ENCODE results near the gene SSUH2. TPM values are rescaled to one million over a fixed set of nuclear protein-coding genes. Genes with fewer than 3 reads are reported as not detected.

SSUH2 gene
- total RNA-seq, 1 donor from 2014 or later = not detected

- Histone ChIP-seq H3K27me3 (ENCODE audit: control insufficient read depth, insufficient read depth, low read length) (no peaks in the 10 kb centered on the region), H3K4me3 (ENCODE audit: low read depth, low read length) (no peak overlapping the region), H3K36me3 (ENCODE audit: control insufficient read depth, insufficient read depth, low read length) (no peaks in the 10 kb centered on the region)
- TF ChIP-seq CTCF (IDR thresholded peaks at IDR 0.05; ENCODE audit: insufficient read depth, low read length, poor library complexity, severe bottlenecking) = no peak
- DNase-seq (ENCODE audit: low read depth) = no peak
Measured at GRCh38 chr3:8608791-8609467, 35.7 kb downstream of the SSUH2 start.

GRCh38 chr3:8608041-8608790, 36.4 kb downstream of the SSUH2 start:
- no peak for DNase-seq (ENCODE audit: low read depth)
- Histone ChIP-seq H3K36me3 (ENCODE audit: control insufficient read depth, insufficient read depth, low read length) (no peaks in the 10 kb centered on the region), H3K4me3 (ENCODE audit: low read depth, low read length) (no peak overlapping the region), H3K27me3 (ENCODE audit: control insufficient read depth, insufficient read depth, low read length) (no peaks in the 10 kb centered on the region)
- TF ChIP-seq CTCF (IDR thresholded peaks at IDR 0.05; ENCODE audit: insufficient read depth, low read length, poor library complexity, severe bottlenecking) = no peak

- TF ChIP-seq CTCF (IDR thresholded peaks at IDR 0.05; ENCODE audit: insufficient read depth, low read length, poor library complexity, severe bottlenecking) = peak; percentile 63
- no peak for DNase-seq (ENCODE audit: low read depth)
- H3K27me3 ChIP-seq (ENCODE audit: control insufficient read depth, insufficient read depth, low read length) = no peaks in the 10 kb centered on the region
Measured at GRCh38 chr3:8607234-8608040, 37.2 kb downstream of the SSUH2 start.

GRCh38 chr3:8606701-8607231, 37.8 kb downstream of the SSUH2 start:
- H3K36me3 ChIP-seq (ENCODE audit: control insufficient read depth, insufficient read depth, low read length) = no peaks in the 10 kb centered on the region
- H3K4me3 ChIP-seq (ENCODE audit: low read depth, low read length) = no peak overlapping the region

More at GRCh38 chr3:8607234-8608040, 37.2 kb downstream of the SSUH2 start:
- Histone ChIP-seq H3K36me3 (ENCODE audit: control insufficient read depth, insufficient read depth, low read length) (no peaks in the 10 kb centered on the region), H3K4me3 (ENCODE audit: low read depth, low read length) (no peak overlapping the region)

GRCh38 chr3:8604988-8605387, 39.6 kb downstream of the SSUH2 start:
- no peak for TF ChIP-seq CTCF (IDR thresholded peaks at IDR 0.05; ENCODE audit: insufficient read depth, low read length, poor library complexity, severe bottlenecking)
- H3K4me3 ChIP-seq (ENCODE audit: low read depth, low read length) = no peak overlapping the region
- H3K27me3 ChIP-seq (ENCODE audit: control insufficient read depth, insufficient read depth, low read length) = no peaks in the 10 kb centered on the region
- DNase-seq (ENCODE audit: low read depth) = no peak
- no peaks in the 10 kb centered on the region for H3K36me3 ChIP-seq (ENCODE audit: control insufficient read depth, insufficient read depth, low read length)

More at GRCh38 chr3:8606701-8607231, 37.8 kb downstream of the SSUH2 start:
- DNase-seq (ENCODE audit: low read depth) = no peak
- no peaks in the 10 kb centered on the region for H3K27me3 ChIP-seq (ENCODE audit: control insufficient read depth, insufficient read depth, low read length)
- no peak for TF ChIP-seq CTCF (IDR thresholded peaks at IDR 0.05; ENCODE audit: insufficient read depth, low read length, poor library complexity, severe bottlenecking)
